Astrocyte of the cerebellum (primary cell): ENCODE results near the gene JAKMIP1.
"Not testable (repeated sequence)": the region's sequence is repeated elsewhere in the genome, so short reads cannot be mapped to it uniquely, and the experiment has no call there.

Experiments
- DNase-seq: peaks from one replicate; pipeline ENCODE4 v3.0.0-alpha.2; 2011; ENCODE audit warnings: low read depth
- H3K4me3 ChIP-seq: 2 replicates; pipeline ENCODE4 v1.5.1; 2011; ENCODE audit warnings: mild to moderate bottlenecking, low read depth, low read length, moderate library complexity
- CTCF ChIP-seq: IDR thresholded peaks from 2 replicates; pipeline ENCODE4 v1.5.1; 2012; ENCODE audit warnings: low read length, low read depth, moderate library complexity, mild to moderate bottlenecking; ENCODE audit errors: missing control alignments
- in situ Hi-C: cut with HindIII; loops from 2 replicates; pipeline ENCODE4 v1.10.0; 2017; ENCODE audit warnings: low sequenced_read_pairs

The JAKMIP1 gene

GRCh38 chr4:6008092-6008551, 192.2 kb downstream of the JAKMIP1 start:
- TF ChIP-seq CTCF = no peak
- DNase-seq = no peak
- no peak overlapping the region for H3K4me3 ChIP-seq
- in situ Hi-C loops = loop anchor here (5.0 kb wide), 1 partner anchor 69 kb away; no protein-coding TSS in a partner anchor

DNA sequence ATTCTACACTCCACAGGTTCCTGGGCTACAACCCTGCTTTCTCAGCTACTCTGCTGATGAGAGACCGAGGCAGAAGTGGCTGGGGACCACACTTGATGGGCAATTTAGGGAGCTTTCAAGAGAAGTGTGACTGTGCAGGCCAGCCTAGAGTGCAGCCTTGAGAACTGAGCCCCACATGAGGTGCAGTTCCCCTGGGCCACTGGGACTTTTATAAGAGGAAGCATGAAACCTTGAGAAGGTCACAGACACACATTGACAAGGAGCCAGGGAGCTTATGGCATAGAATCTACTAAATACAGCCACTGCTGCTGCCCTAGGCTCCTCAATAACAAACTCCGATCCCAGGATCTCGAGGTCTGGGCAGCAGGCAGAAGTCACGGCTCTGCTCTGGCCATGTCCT, 195.2 kb downstream of the JAKMIP1 start:
- in situ Hi-C loops = loop anchor here (5.0 kb wide), 1 partner anchor 72 kb away; no protein-coding TSS in a partner anchor
- no peak overlapping the region for H3K4me3 ChIP-seq
- no peak for DNase-seq
- TF ChIP-seq CTCF = no peak

DNA sequence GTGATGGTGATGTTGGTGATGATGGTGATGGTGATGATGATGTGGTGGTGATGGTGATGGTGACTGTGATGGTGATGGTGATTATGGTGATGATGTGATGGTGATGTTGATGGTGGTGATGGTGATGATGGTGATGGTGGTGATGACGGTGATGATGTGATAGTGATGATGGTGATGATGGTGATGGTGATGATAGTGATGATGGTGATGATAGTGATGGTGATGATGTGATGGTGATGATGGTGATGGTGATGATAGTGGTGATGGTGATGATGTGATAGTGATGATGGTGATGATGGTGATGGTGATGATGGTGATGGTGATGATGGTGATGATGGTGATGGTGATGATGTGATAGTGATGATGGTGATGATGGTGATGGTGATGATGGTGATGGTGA, 196.9 kb downstream of the JAKMIP1 start:
- H3K4me3 ChIP-seq, DNase-seq, in situ Hi-C loops: not testable (repeated sequence)

DNA sequence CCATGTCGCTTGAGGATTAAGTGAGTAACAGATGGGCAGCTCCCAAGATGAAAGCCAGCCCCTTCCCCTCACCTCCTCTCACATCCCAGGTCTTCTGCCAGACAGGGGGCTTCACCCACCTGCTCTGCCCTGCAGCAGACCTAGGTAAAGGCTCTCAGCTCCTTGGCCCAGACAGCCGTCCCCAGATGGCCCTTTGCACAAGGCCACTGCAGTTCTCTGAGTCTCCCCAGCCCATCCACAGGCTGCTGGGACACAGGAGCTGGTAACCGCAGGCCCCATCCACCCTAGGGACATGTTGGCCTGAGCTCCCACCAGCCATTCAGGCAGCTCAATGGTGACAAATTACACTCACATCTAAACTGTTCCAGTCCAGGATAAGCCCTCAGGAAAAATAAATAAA, 197.4 kb downstream of the JAKMIP1 start:
- in situ Hi-C loops = no loop called here
- H3K4me3 ChIP-seq = no peak overlapping the region
- no peak for TF ChIP-seq CTCF
- no peak for DNase-seq

GRCh38 chr4:6002492-6002833, 197.9 kb downstream of the JAKMIP1 start:
- in situ Hi-C loops = no loop called here
- H3K4me3 ChIP-seq = no peak overlapping the region
- TF ChIP-seq CTCF = no peak
- no peak for DNase-seq

GRCh38 chr4:6001680-6002491, 198.5 kb downstream of the JAKMIP1 start:
- no peak overlapping the region for H3K4me3 ChIP-seq
- in situ Hi-C loops = no loop called here
- TF ChIP-seq CTCF = no peak
- DNase-seq = no peak

DNA sequence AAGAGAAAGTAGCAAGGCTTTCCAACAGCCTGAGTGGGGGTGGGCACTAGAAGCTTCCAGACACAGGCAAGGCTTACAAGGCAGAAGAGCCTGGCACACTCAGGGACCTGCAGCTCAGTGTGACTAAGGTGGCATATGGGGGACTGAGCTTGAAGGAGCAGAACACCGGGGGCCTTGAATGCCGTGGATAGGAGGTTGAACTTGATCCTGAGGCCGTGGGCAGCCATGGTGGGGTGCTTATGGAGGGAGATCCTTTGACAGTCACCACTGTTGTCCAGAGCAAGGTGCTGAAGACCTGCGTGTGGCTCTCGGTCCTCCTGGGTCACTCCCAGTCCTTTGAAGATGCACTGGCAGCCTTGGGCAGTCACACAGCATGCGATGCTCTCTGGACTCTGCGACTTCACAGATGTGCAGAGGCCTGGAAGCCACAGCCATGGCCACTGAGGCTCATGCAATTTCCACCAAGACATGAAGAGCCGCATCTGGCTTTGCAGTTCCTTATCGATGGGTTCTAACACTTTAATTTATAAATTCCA, 200.5 kb downstream of the JAKMIP1 start:
- in situ Hi-C loops = no loop called here
- no peak for DNase-seq
- no peak overlapping the region for H3K4me3 ChIP-seq
- no peak for TF ChIP-seq CTCF
